Fibroblast of lung (primary cell): ENCODE measurements around the gene MKKS. TPM values are rescaled to one million over a fixed set of nuclear protein-coding genes. Genes with fewer than 3 reads are reported as not detected.

ENCODE experiments used
- DNase-seq, 2 donors: peaks; one replicate each; pipeline versions ENCODE4 v3.0.0 to v3.0.0-alpha.2; 2010; ENCODE audit warnings: low read depth in 2 of 2
- H2AFZ ChIP-seq: 2 replicates; pipeline ENCODE4 v1.5.1; 2012; ENCODE audit warnings: low read length, control low read depth, inconsistent platforms
- H3K27ac ChIP-seq: 2 replicates; pipeline ENCODE4 v1.5.1; 2011; ENCODE audit warnings: low read length, control low read depth; ENCODE audit not compliant: insufficient read depth
- H3K27me3 ChIP-seq: 2 replicates; pipeline ENCODE4 v1.5.1; 2011; ENCODE audit warnings: mild to moderate bottlenecking, low read length; ENCODE audit not compliant: control insufficient read depth, insufficient read depth
- H3K36me3 ChIP-seq: 2 replicates; pipeline ENCODE4 v1.5.1; 2011; ENCODE audit warnings: low read length; ENCODE audit not compliant: control insufficient read depth, insufficient read depth
- H3K4me1 ChIP-seq: 2 replicates; pipeline ENCODE4 v1.5.1; 2011; ENCODE audit warnings: low read length; ENCODE audit not compliant: control insufficient read depth, insufficient read depth; ENCODE audit errors: extremely low read depth
- H3K4me2 ChIP-seq: 2 replicates; pipeline ENCODE4 v1.5.1; 2011; ENCODE audit warnings: low read length, control low read depth; ENCODE audit not compliant: insufficient read depth; ENCODE audit errors: extremely low read depth
- H3K4me3 ChIP-seq, 4 experiments: fragments of 200-600 bp in 1 of 4; sonication (generic) in 1 of 4; replicated peaks in 1 of 4; 2 replicates each; pipeline ENCODE4 v1.5.1; 2011 to 2016; ENCODE audit warnings: low read length in 4 of 4, low read depth in 3 of 4, mild to moderate bottlenecking in 3 of 4, control low read depth in 2 of 4, inconsistent platforms in 1 of 4, mixed read lengths in 1 of 4; ENCODE audit not compliant: insufficient read depth in 1 of 4; ENCODE audit errors: control extremely low read depth in 1 of 4
- H3K79me2 ChIP-seq: 2 replicates; pipeline ENCODE4 v1.5.1; 2012; ENCODE audit warnings: mild to moderate bottlenecking, low read length, inconsistent platforms; ENCODE audit not compliant: control insufficient read depth, insufficient read depth
- H3K9ac ChIP-seq: 2 replicates; pipeline ENCODE4 v1.5.1; 2011; ENCODE audit warnings: mild to moderate bottlenecking, low read length, control low read depth; ENCODE audit not compliant: insufficient read depth
- H3K9me3 ChIP-seq: 2 replicates; pipeline ENCODE4 v1.5.1; 2012; ENCODE audit warnings: low read depth, low read length; ENCODE audit not compliant: control insufficient read depth, insufficient read depth
- H4K20me1 ChIP-seq: 2 replicates; pipeline ENCODE4 v1.5.1; 2011; ENCODE audit warnings: low read length; ENCODE audit not compliant: control insufficient read depth, insufficient read depth; ENCODE audit errors: extremely low read depth
- CTCF ChIP-seq, 2 donors: IDR thresholded peaks in 1 of 2; conservative IDR thresholded peaks in 1 of 2; 1 replicate in 1 of 2; 2 replicates in 1 of 2; pipeline ENCODE4 v1.5.1; 2011 to 2012; ENCODE audit warnings: low read length in 2 of 2, control low read depth in 1 of 2, inconsistent platforms in 1 of 2, low read depth in 1 of 2, mild to moderate bottlenecking in 1 of 2
- EZH2 ChIP-seq: IDR thresholded peaks from 2 replicates; pipeline ENCODE4 v1.5.1; 2012; ENCODE audit warnings: low read length, control low read depth, mild to moderate bottlenecking; ENCODE audit errors: missing control alignments
- polyA plus RNA-seq, 2 donors: library from polyadenylated mRNA; depleted of rRNA in 1 of 2; stranded (reverse) in 1 of 2; unstranded in 1 of 2; fragments of >200 nt; gene quantifications; 2 replicates each; pipeline ENCODE4 v1.2.1, GENCODE V29; 2011 to 2012; ENCODE audit warnings: missing spikeins in 1 of 2
- total RNA-seq: library from RNA; depleted of rRNA; stranded (reverse); fragments of >200 nt; gene quantifications from 2 replicates; pipeline ENCODE4 v1.2.1, GENCODE V29; 2014

The MKKS gene
- total and polyA plus RNA-seq, 2 donors (not counting 1 experiment from before 2014, with no cell fraction given) = 6.4 to 13.1 TPM

GRCh38 chr20:10475225-10475624 is 41.2 kb upstream of the MKKS start:
- Histone ChIP-seq H3K9ac (no peak overlapping the region), H3K4me3 (no peak overlapping the region), H3K4me2 (no peak overlapping the region), H3K79me2 (no peaks in the 10 kb centered on the region), H2AFZ (no peak overlapping the region), H3K27me3 (no peaks in the 10 kb centered on the region), H3K27ac (no peak overlapping the region), H3K4me1 (no peaks in the 10 kb centered on the region), H3K36me3 (no peaks in the 10 kb centered on the region), H4K20me1 (no peaks in the 10 kb centered on the region), H3K9me3 (no peaks in the 10 kb centered on the region)
- no peak for TF ChIP-seq EZH2
- TF ChIP-seq CTCF (conservative IDR thresholded peaks at IDR 0.05 in 1 of 2, IDR thresholded peaks at IDR 0.05 in 1 of 2; ENCODE audit: low read depth in 1 of 2, low read length in 2 of 2) = no peak
- DNase-seq = no peak

DNA sequence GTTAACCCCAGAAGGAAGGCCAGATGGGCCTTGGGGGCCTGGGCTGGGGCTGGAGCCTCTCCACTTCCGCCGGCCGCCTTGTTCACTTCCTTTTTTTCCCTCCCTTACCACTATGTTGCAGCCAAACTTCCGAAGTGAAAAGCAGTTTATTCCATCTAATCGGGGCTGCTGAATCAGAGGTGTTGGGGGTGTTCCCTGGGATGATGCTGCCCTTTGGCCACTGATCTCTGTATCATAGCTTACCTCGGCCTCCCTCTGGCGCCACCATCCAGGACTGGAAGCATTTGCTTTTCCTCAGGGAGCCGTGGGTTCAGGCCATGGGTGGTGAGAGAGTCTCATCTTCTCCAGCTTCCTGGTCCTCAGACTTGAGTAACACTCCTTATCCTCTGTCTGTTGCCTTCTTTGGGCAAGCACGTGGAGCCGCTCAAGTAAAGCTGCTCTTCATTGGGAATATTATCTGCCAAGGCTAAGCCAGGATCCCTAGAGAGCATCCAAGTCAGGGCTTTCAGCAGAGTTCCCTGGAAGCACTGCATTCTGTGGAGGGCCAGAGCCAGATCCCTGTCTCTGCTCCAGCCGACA is 40.7 kb upstream of the MKKS start:
- H4K20me1 ChIP-seq = no peaks in the 10 kb centered on the region
- H3K4me2 ChIP-seq = no peak overlapping the region
- H3K36me3 ChIP-seq = no peaks in the 10 kb centered on the region
- no peak overlapping the region for H2AFZ ChIP-seq
- no peak overlapping the region for H3K9ac ChIP-seq
- H3K9me3 ChIP-seq = no peaks in the 10 kb centered on the region
- no peak for TF ChIP-seq CTCF (conservative IDR thresholded peaks at IDR 0.05 in 1 of 2, IDR thresholded peaks at IDR 0.05 in 1 of 2; ENCODE audit: low read depth in 1 of 2, low read length in 2 of 2)
- no peak for TF ChIP-seq EZH2
- H3K27me3 ChIP-seq = no peaks in the 10 kb centered on the region
- H3K4me1 ChIP-seq = no peaks in the 10 kb centered on the region
- no peak for DNase-seq
- no peak overlapping the region for H3K4me3 ChIP-seq
- no peaks in the 10 kb centered on the region for H3K79me2 ChIP-seq
- H3K27ac ChIP-seq = no peak overlapping the region

DNA sequence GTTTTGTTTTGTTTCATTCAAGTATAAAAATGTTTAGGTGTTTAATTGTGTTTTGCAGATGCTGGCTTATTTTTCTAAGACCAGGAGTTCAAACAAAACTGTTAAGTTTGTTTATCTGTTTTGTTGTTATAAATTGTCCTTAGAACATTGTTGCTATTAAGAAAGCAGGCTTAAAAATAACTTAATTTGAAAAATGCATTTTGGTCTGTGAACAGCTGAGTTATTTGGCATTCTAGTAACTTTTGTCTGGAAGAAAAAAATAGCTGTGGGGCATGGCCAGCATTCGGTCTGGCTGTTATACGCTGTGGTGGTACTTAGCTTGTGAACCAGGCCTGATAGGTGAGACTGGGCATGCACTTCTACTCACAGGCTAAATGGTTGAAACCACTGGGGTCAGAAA is 38.8 kb upstream of the MKKS start:
- H3K27me3 ChIP-seq = no peaks in the 10 kb centered on the region
- H4K20me1 ChIP-seq = no peaks in the 10 kb centered on the region
- no peaks in the 10 kb centered on the region for H3K9me3 ChIP-seq
- H3K27ac ChIP-seq = no peak overlapping the region
- no peak overlapping the region for H3K4me3 ChIP-seq
- no peaks in the 10 kb centered on the region for H3K36me3 ChIP-seq
- H3K4me2 ChIP-seq = no peak overlapping the region
- H3K4me1 ChIP-seq = no peaks in the 10 kb centered on the region
- H3K79me2 ChIP-seq = no peaks in the 10 kb centered on the region
- no peak overlapping the region for H3K9ac ChIP-seq
- no peak overlapping the region for H2AFZ ChIP-seq
- DNase-seq = no peak
- no peak for TF ChIP-seq EZH2
- no peak for TF ChIP-seq CTCF (conservative IDR thresholded peaks at IDR 0.05 in 1 of 2, IDR thresholded peaks at IDR 0.05 in 1 of 2; ENCODE audit: low read depth in 1 of 2, low read length in 2 of 2)
